ENCODE measurements around the gene UNG.
A peak's percentile ranks its signal among the peaks of the same experiment; 100 is the strongest.

UNG gene

GRCh38 chr12:109097140-109097434, 310 bp upstream of the UNG start:
- TF ChIP-seq TEAD4 (IDR thresholded peaks at IDR 0.05) (no peak), MAX (IDR thresholded peaks at IDR 0.05) (no peak), TAF1 (IDR thresholded peaks at IDR 0.05; ENCODE audit: low read depth) (no peak), TCF12 (IDR thresholded peaks at IDR 0.05; ENCODE audit: low read depth) (no peak), USF1 (IDR thresholded peaks at IDR 0.05) (no peak), CEBPB (IDR thresholded peaks at IDR 0.05) (no peak), FOXM1 (IDR thresholded peaks at IDR 0.05; ENCODE audit: borderline replicate concordance, low read depth) (no peak), CREB1 (IDR thresholded peaks at IDR 0.05; ENCODE audit: low read depth) (no peak)

- TF ChIP-seq YY1 (IDR thresholded peaks at IDR 0.05; ENCODE audit: low read depth) (peak; percentile 39; the same call in 1 of the 2 replicates), CREB1 (IDR thresholded peaks at IDR 0.05; ENCODE audit: low read depth) (no peak), FOXM1 (IDR thresholded peaks at IDR 0.05; ENCODE audit: borderline replicate concordance, low read depth) (0 out of 2 replicates have a peak, but pooled peaks have one; percentile 14), NFIC (IDR thresholded peaks at IDR 0.05) (peak; percentile 70; the same call in 1 of the 2 replicates)
These were observed 797 bp downstream of the UNG start for GRCh38 chr12:109098183-109098604.

- TF ChIP-seq YY1 (IDR thresholded peaks at IDR 0.05; ENCODE audit: low read depth) (no peak), MAX (IDR thresholded peaks at IDR 0.05) (no peak), CEBPB (IDR thresholded peaks at IDR 0.05) (no peak)
These were observed 1.3 kb downstream of the UNG start for GRCh38 chr12:109098651-109099050.

- no peak for TF ChIP-seq TAF1 (IDR thresholded peaks at IDR 0.05; ENCODE audit: low read depth)
- no peak for TF ChIP-seq TEAD4 (IDR thresholded peaks at IDR 0.05)
- TF ChIP-seq EP300 (IDR thresholded peaks at IDR 0.05; ENCODE audit: borderline replicate concordance): no peak
These were observed 2.1 kb downstream of the UNG start for GRCh38 chr12:109099431-109100020.

GRCh38 chr12:109100741-109101140, 3.3 kb downstream of the UNG start:
- TF ChIP-seq NFIC (IDR thresholded peaks at IDR 0.05) (no peak), TAF1 (IDR thresholded peaks at IDR 0.05; ENCODE audit: low read depth) (no peak), CREB1 (IDR thresholded peaks at IDR 0.05; ENCODE audit: low read depth) (no peak), MAX (IDR thresholded peaks at IDR 0.05) (no peak), RAD21 (IDR thresholded peaks at IDR 0.05; ENCODE audit: low read depth) (no peak), TEAD4 (IDR thresholded peaks at IDR 0.05) (no peak), CEBPB (IDR thresholded peaks at IDR 0.05) (no peak), FOXM1 (IDR thresholded peaks at IDR 0.05; ENCODE audit: borderline replicate concordance, low read depth) (no peak), ZBTB7A (IDR thresholded peaks at IDR 0.05; ENCODE audit: low read depth) (no peak), YY1 (IDR thresholded peaks at IDR 0.05; ENCODE audit: low read depth) (no peak), EP300 (IDR thresholded peaks at IDR 0.05; ENCODE audit: borderline replicate concordance) (no peak), USF1 (IDR thresholded peaks at IDR 0.05) (no peak)

GRCh38 chr12:109102491-109102890, 5.1 kb downstream of the UNG start:
- no peak for TF ChIP-seq USF1 (IDR thresholded peaks at IDR 0.05)
- no peak for TF ChIP-seq MAX (IDR thresholded peaks at IDR 0.05)
- no peak for TF ChIP-seq ZBTB7A (IDR thresholded peaks at IDR 0.05; ENCODE audit: low read depth)
- TF ChIP-seq NFIC (IDR thresholded peaks at IDR 0.05): no peak

GRCh38 chr12:109105176-109105575, 7.8 kb downstream of the UNG start:
- TF ChIP-seq NFIC (IDR thresholded peaks at IDR 0.05) (no peak), EGR1 (IDR thresholded peaks at IDR 0.05) (no peak), EP300 (IDR thresholded peaks at IDR 0.05; ENCODE audit: borderline replicate concordance) (no peak), MAX (IDR thresholded peaks at IDR 0.05) (no peak), USF1 (IDR thresholded peaks at IDR 0.05) (no peak), YY1 (IDR thresholded peaks at IDR 0.05; ENCODE audit: low read depth) (no peak), REST (IDR thresholded peaks at IDR 0.05; ENCODE audit: low read depth) (no peak), TCF12 (IDR thresholded peaks at IDR 0.05; ENCODE audit: low read depth) (no peak), CEBPB (IDR thresholded peaks at IDR 0.05) (no peak), ZBTB7A (IDR thresholded peaks at IDR 0.05; ENCODE audit: low read depth) (no peak), TEAD4 (IDR thresholded peaks at IDR 0.05) (no peak), CREB1 (IDR thresholded peaks at IDR 0.05; ENCODE audit: low read depth) (no peak)

Data from Ishikawa (cell line).